Osteocyte (in vitro differentiated cells): ENCODE measurements around the gene DCAF16. TPM values are rescaled to one million over a fixed set of nuclear protein-coding genes. Genes with fewer than 3 reads are reported as not detected.

Experiments used
- DNase-seq: peaks from one replicate; pipeline ENCODE4 v3.0.0; 2021; ENCODE audit warnings: mixed read lengths; ENCODE audit not compliant: unreplicated experiment; ENCODE audit errors: extremely low spot score
- H3K27ac Mint-ChIP-seq: one replicate; pipeline ENCODE4 v1.8.0; 2021; ENCODE audit warnings: mild to moderate bottlenecking, mixed read lengths; ENCODE audit not compliant: unreplicated experiment
- H3K27me3 Mint-ChIP-seq: one replicate; pipeline ENCODE4 v1.8.0; 2021; ENCODE audit warnings: mixed read lengths; ENCODE audit not compliant: unreplicated experiment
- H3K36me3 Mint-ChIP-seq: one replicate; pipeline ENCODE4 v1.8.0; 2021; ENCODE audit warnings: mixed read lengths; ENCODE audit not compliant: unreplicated experiment
- H3K4me1 Mint-ChIP-seq: one replicate; pipeline ENCODE4 v1.8.0; 2021; ENCODE audit warnings: mixed read lengths; ENCODE audit not compliant: unreplicated experiment
- H3K4me3 Mint-ChIP-seq: one replicate; pipeline ENCODE4 v1.8.0; 2021; ENCODE audit warnings: mild to moderate bottlenecking, moderate library complexity, mixed read lengths; ENCODE audit not compliant: unreplicated experiment
- H3K9me3 Mint-ChIP-seq: one replicate; pipeline ENCODE4 v1.8.0; 2021; ENCODE audit warnings: mixed read lengths; ENCODE audit not compliant: unreplicated experiment
- total RNA-seq: library from RNA; stranded (reverse); gene quantifications from 2 replicates; pipeline ENCODE4 v1.2.1, GENCODE V29; 2021
- TF ChIP-seq, protein P1 (sequence below): fragments of 200-600 bp; sonication (generic); IDR thresholded peaks from 2 replicates; pipeline ENCODE4 v1.5.0; 2021; ENCODE audit warnings: antibody characterized with exemption, mild to moderate bottlenecking, moderate library complexity

DCAF16 gene
- total RNA-seq, 1 donor from 2014 or later = 53.0 TPM

DNA sequence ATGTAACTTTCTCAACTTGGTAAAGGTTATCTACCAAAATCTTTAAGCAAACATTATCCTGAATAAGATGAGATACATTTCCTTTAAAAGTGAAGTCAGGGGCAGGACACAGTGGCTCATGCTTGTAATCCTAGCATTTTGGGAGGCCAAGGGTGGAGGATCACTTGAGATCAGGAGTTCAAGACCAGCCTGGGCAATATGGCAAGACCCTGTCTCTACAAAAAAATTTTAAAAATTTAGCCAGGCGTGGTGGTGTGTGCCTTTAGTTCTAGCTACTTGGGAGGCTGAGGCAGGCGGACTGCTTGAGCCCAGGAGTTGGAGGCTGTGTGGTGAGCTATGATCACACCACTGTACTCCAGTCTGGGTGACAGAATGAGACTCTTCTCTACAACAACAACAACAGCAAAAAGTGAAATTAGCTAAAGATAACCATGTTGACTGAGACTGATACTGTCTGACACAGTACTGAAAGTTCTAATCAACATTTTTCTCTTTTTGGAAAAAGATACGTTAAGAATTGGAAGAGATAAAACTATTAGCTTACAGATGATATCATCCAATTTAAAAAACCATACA, 4.9 kb downstream of the DCAF16 start:
- Mint-ChIP-seq H3K9me3 (no peaks in the 10 kb centered on the region), H3K4me1 (peaks cover 39% of the 10 kb centered on the region), H3K27me3 (no peaks in the 10 kb centered on the region), H3K36me3 (peaks cover 23% of the 10 kb centered on the region), H3K4me3 (no peak overlapping the region), H3K27ac (no peak overlapping the region)
- DNase-seq = no peak
- TF ChIP-seq, protein P1, sequence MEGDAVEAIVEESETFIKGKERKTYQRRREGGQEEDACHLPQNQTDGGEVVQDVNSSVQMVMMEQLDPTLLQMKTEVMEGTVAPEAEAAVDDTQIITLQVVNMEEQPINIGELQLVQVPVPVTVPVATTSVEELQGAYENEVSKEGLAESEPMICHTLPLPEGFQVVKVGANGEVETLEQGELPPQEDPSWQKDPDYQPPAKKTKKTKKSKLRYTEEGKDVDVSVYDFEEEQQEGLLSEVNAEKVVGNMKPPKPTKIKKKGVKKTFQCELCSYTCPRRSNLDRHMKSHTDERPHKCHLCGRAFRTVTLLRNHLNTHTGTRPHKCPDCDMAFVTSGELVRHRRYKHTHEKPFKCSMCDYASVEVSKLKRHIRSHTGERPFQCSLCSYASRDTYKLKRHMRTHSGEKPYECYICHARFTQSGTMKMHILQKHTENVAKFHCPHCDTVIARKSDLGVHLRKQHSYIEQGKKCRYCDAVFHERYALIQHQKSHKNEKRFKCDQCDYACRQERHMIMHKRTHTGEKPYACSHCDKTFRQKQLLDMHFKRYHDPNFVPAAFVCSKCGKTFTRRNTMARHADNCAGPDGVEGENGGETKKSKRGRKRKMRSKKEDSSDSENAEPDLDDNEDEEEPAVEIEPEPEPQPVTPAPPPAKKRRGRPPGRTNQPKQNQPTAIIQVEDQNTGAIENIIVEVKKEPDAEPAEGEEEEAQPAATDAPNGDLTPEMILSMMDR = no peak

DNA sequence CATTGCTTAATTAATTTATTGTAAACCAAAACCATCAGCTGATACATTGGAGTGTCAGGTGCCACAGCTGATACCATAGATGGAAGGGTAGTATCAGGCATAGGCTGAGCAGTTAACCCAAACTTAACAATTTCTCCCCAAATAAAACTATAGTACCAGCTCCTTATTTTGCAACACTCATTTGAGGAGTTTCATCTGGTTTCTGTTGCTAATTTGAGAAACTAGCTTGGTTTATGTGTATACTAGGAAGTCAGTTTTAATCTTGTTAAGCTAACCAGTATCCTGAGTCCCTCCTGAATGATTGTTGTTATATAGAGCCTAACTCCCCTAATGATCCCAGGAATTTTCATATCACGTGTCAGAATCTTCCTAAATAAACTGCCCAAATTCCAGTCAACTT, 12.7 kb downstream of the DCAF16 start:
- Mint-ChIP-seq H3K36me3 (peaks cover 20% of the 10 kb centered on the region), H3K27me3 (no peaks in the 10 kb centered on the region), H3K9me3 (no peaks in the 10 kb centered on the region), H3K27ac (no peak overlapping the region), H3K4me1 (no peaks in the 10 kb centered on the region), H3K4me3 (no peak overlapping the region)
- no peak for DNase-seq
- TF ChIP-seq, protein P1 = no peak

DNA sequence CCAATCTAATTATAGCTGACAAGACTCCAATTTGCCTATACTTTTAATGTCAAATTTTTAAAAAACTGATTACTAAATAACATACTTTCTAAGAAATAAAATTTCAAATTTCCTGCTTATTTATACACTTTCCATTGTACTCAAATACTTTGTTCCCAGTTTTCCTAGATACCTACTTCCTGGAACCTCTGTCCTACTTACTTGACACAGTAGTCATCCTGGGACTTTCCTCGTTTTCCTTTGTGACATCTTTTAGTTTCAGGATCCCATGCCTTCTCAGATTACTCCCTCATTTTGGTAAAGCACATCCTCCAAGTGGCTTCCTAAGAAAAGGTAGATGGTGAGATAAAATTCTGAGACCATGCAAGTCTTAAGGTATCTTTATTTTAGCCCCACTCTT, 15.8 kb downstream of the DCAF16 start:
- no peak for DNase-seq
- no peak overlapping the region for H3K27ac Mint-ChIP-seq
- H3K9me3 Mint-ChIP-seq = no peaks in the 10 kb centered on the region
- H3K4me3 Mint-ChIP-seq = no peak overlapping the region
- TF ChIP-seq, protein P1 = no peak
- H3K4me1 Mint-ChIP-seq = no peaks in the 10 kb centered on the region
- peaks cover 24% of the 10 kb centered on the region for H3K36me3 Mint-ChIP-seq
- no peaks in the 10 kb centered on the region for H3K27me3 Mint-ChIP-seq

DNA sequence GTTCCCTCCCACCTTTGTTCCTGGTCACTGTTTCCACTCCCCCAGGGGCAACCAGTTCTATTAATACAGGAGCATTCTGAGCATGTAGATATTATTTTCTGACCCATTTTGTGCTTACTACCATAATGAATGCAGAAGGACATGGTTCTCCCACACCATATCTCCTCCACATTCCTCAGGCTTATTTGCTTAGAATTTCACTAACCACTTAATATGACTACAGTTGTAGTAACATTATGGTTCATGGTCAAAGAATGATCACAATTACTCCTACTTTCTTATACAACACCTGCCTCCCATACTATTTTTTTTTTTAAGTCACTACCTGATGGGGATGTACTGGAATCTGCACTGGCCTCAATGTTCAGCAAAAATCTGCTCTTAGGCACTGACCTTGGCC, 21.6 kb downstream of the DCAF16 start:
- Mint-ChIP-seq H3K9me3 (no peaks in the 10 kb centered on the region), H3K27ac (no peak overlapping the region), H3K4me3 (no peak overlapping the region), H3K4me1 (no peaks in the 10 kb centered on the region), H3K36me3 (peaks cover 17% of the 10 kb centered on the region), H3K27me3 (no peaks in the 10 kb centered on the region)
- DNase-seq = no peak
- TF ChIP-seq, protein P1 = no peak

DNA sequence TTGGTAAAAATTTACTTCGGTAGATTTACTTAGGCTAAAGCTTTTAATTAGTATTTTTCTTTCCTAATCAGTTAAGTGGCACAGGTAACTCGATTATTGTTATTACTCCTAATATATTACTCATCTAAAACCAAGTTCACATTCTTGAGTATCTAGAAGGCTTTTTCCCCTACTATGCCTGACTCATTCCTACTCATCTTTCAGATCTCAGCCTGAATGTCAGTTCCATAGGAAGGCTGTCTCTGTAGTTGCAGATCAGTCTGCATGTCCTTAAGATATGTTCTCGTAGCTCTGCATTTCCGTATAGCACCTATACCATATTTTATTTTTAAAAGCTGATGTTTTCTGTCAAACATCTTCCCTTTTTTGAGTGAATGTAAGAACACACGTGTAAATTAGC, 23.2 kb downstream of the DCAF16 start:
- H3K9me3 Mint-ChIP-seq = no peaks in the 10 kb centered on the region
- DNase-seq = no peak
- no peak overlapping the region for H3K27ac Mint-ChIP-seq
- peaks cover 1% of the 10 kb centered on the region for H3K27me3 Mint-ChIP-seq
- H3K36me3 Mint-ChIP-seq = peaks cover 17% of the 10 kb centered on the region
- TF ChIP-seq, protein P1 = no peak
- H3K4me1 Mint-ChIP-seq = peaks cover under 1% of the 10 kb centered on the region
- H3K4me3 Mint-ChIP-seq = no peak overlapping the region
